Activated CD4-positive, alpha-beta T cell treated with anti-CD3 and anti-CD28 coated beads for 4 hours (primary cell): Measurements from ENCODE around the gene GALNT18.

Experiments used
- DNase-seq, 2 donors: peaks; one replicate each; pipeline ENCODE4 v3.0.0-alpha.2; 2020

GALNT18 gene

DNA sequence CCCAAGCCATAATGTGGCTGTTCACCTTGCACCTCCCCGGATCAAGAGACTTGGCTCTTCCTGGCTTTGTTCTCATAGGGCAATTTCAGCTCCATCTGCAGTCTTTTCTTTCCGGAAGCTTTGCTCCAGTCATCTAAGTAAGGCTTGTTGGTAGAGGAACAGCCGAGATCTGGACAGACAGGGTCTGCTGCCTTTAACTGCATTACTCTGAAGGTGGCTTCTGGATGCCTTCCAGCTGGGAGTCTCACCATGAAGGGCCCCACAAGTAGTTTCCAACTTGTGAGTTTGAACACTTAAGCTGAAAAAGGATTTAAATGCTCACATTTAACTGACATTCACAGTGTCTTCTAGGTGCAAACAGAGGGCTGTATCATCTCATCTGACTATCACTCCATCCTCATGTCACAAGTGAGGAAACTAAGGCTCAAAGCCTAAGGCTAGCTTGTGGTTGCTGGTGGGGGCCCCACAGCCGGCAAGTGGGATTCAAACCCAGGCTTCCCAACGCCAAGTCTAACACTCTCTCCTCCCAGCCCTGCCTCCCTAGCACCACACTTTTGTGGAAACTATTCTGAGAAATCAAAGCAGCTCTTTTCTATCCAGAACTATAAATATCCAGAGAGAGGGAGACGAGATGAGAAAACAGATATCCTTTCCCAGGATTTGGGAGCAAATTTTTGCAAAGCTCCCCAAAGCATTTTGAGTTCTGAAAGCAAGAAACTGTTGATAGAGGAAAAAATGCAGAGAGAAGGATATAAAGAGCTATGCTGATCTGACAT lies 58.4 kb downstream of the GALNT18 start:
- DNase-seq, result no peak

- DNase-seq, result no peak
Observed at GRCh38 chr11:11561991-11562390, 59.8 kb downstream of the GALNT18 start.

GRCh38 chr11:11558826-11559225 lies 63.0 kb downstream of the GALNT18 start:
- no peak for DNase-seq

DNA sequence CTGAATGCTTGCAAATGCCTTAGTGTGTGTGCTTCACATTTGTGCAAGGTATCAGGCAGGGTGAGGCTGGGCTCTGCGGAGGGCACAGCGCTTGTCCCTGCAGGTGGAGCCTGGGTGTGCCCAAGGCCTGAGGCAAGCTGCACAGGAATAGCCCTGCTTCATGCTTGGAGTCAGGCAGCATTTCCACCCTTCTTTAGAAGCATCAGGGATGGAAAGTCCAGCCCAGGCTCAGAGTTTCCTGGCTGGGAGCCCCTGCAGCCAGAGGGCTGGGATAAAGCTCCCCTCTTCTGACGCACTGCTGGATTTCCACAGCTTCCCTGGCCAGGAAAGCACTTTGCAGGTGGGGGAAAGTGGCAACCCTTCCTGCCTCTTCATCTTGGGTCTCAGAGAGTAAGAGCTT lies 63.4 kb downstream of the GALNT18 start:
- DNase-seq, result no peak

DNA sequence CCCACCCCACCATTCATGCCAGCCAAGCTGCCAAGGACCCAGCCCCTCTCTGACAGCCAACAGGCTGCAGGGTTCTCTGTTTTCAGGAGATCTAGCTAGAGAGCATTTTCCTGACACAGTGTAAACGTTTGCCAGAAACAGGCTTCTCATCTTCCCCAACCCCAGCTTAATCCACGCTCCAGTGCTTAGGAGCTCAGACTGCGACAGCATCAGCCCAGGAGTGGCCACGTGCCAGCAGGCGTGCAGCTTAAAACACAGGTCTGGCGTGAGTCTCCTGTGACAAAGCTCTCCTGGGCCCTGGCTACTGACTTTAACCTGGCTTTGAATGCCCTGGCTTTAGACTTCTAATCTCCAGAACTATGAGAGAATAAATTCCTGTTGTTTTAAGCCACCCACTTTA lies 66.6 kb downstream of the GALNT18 start:
- DNase-seq, result no peak

- DNase-seq, result no peak
Observed at GRCh38 chr11:11553573-11553972, 68.2 kb downstream of the GALNT18 start.

- DNase-seq, result no peak
Observed at GRCh38 chr11:11552529-11553087, 69.2 kb downstream of the GALNT18 start.

GRCh38 chr11:11550534-11550933 lies 71.3 kb downstream of the GALNT18 start:
- no peak for DNase-seq

- no peak for DNase-seq
Observed at GRCh38 chr11:11545285-11546275, 76.2 kb downstream of the GALNT18 start.

- DNase-seq, result no peak
Observed at GRCh38 chr11:11543656-11544055, 78.1 kb downstream of the GALNT18 start.

DNA sequence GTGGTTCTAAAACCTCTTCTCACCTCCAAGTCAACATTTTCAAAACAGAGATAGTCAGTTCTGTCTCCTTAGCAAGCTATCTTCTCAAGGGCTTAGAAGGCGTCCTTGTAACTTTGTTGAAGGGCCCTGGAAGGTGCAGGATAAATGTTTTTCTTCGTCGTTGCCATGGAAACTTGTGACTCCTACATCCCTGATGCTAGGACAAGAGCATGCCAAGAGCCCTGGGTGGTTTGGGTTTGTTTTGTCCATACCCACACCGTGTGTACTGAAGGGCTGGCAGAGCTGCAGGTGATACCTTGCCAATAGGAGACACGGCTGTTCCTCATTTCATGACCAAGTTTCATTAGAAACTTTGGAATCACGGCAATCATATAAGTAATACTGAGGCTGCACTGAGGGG lies 81.6 kb downstream of the GALNT18 start:
- no peak for DNase-seq

GRCh38 chr11:11538277-11538960 lies 83.4 kb downstream of the GALNT18 start:
- no peak for DNase-seq

DNA sequence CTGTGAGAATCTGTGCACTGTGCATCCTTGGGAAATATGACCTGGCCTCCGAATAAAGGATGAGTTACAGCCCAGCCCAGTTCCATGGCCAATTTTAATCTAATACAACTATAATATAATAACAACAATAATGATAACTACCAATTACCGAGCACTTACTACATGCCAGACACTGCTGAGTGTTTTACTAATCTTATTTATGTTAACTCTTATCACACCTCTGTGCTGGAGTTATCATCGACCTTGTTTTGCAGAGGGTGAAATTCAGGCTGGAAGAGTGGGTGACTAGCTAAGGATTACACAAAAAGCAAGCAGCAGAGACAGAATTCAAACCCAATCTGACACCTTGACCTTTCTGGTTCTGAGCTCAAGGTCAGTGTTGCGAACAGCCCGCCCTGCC lies 83.9 kb downstream of the GALNT18 start:
- DNase-seq, result no peak

DNA sequence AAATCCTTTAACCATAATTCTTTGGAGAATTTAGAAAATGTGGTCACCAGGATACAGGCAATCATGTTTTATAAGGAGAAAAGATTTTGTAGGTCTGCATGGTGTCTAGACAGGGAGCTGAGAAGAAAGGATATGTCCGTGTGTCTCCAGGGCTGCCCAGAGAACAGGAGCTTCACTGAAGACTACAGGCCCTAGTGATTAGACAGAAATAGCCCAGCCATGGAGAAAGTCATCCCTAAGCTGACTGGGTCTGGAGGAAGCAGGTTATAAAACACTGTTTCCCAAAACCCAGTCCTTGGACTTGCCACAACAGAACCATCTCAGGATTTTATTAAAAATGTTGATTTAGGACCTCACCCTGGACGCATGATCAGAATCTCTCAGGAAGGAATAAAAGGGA lies 84.4 kb downstream of the GALNT18 start:
- no peak for DNase-seq

DNA sequence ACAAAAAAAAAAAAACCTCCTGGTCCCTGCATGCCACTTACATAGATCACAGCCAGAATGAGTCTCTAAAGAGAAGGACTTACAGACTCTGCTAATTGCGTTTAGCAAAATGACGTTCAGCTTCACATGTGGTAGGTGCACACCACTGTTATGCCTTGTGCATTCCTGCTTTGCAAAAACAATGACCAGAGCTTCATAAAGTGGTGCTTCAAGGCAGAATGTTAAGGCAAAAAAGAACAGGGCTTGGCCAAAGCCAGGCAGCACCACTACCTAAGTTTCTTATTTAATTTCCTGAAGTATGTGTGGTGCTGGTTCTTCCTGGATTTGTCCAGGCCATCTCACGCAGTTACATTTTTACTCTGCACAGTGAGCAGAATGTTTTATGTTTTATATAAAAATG lies 85.2 kb downstream of the GALNT18 start:
- no peak for DNase-seq

GRCh38 chr11:11535611-11536010 lies 86.2 kb downstream of the GALNT18 start:
- no peak for DNase-seq

DNA sequence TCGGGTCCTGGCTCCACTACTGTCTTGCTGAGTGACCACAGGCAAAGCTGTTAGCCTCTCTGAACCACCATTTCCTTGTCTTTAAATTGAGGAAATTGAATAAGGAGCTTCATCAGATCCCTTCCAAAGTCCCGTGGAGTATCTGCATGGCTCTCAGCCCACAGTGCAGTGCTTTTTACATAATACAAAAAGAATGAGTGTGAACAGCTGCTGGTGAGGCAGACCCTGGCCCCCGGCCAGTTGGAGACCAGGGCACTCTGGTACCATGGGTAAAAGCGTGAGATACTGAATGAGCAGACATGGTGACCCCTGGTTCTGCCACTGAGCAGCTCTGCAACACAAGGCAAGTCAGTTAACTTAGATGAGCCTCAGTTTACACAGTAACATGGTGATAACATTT lies 86.8 kb downstream of the GALNT18 start:
- DNase-seq, result no peak

GRCh38 chr11:11533751-11534150 lies 88.1 kb downstream of the GALNT18 start:
- DNase-seq, result no peak

- DNase-seq, result no peak
Observed at GRCh38 chr11:11533057-11533456, 88.7 kb downstream of the GALNT18 start.

DNA sequence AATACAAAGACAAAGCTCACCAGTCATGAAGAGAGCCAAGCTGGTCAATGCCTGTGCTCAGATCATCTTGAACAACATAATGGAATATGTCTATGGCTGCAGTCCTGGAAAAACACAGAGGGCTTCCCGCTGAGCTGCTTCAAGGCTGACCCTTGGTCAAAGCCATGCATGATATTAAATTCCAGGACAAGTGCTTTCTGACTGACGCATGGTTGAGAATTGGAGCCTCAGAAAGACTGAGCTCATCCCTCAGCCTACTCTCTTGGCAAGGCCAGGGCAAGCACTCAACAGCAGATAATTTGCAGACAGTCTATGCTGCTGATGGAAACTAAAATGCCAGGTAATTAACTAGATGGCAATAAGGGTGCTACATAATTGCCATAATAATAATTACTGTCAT lies 89.2 kb downstream of the GALNT18 start:
- no peak for DNase-seq

DNA sequence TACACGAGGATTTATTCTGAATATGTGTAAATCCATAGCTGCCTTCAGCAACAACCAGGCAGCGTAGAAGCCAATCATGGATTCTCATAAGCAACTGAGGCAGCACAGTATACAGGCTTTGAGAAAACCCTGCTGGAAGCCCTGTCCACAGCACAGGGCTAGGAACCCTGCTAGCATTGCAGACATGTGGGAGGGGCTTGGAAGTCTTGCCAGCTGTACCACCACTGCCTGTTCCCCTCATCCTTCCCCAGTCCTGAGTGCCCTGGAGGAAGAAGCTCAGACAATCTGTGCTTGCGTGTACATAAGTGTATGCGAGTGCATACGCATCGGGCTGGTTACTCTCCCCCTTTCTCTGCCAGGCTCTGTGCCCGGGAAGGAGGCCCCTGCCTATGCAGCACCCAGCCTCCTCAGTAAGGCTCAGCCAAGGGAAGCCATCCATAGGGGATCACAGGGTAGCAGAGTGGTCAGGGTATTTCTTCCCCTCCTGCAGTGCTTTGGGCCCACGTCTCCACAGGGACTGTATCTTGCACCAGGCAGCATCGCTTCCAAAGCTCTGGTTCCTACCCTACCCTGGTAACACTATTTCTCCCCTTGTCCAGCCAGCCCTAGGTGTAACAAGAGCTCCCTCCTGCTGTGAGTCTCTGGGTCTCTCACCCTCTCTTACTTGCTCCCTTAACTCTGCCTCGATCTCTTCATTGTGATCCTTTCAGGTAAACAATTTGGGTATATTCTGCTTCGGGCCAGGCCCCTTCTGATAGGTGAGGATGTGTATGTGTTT lies 90.5 kb downstream of the GALNT18 start:
- DNase-seq, result no peak

- DNase-seq, result no peak
Observed at GRCh38 chr11:11528986-11529385, 92.8 kb downstream of the GALNT18 start.
